Smooth muscle cell (in vitro differentiated cells): ENCODE data around the gene TIMM29. TPM values are rescaled to one million over a fixed set of nuclear protein-coding genes. Genes with fewer than 3 reads are reported as not detected.

Experiments used
- DNase-seq: peaks from one replicate; lab custom pipeline; 2025; ENCODE audit not compliant: unreplicated experiment; lab: John Stamatoyannopoulos, UW
- H2AFZ ChIP-seq: fragments of 200-600 bp; sonication (generic); 2 replicates; pipeline ENCODE4 v1.6.0; 2016; ENCODE audit warnings: antibody characterized with exemption, low read depth, mild to moderate bottlenecking
- H3F3A ChIP-seq: fragments of 200-600 bp; sonication (generic); 2 replicates; pipeline ENCODE4 v1.6.0; 2017; ENCODE audit warnings: antibody characterized with exemption, low read depth
- H3K27ac ChIP-seq: fragments of 200-600 bp; sonication (generic); 2 replicates; pipeline ENCODE4 v1.5.1; 2016; ENCODE audit warnings: low read depth, mild to moderate bottlenecking
- H3K27me3 ChIP-seq: fragments of 200-600 bp; sonication (generic); 2 replicates; pipeline ENCODE4 v1.6.1; 2016; ENCODE audit warnings: low read depth, mild to moderate bottlenecking
- H3K36me3 ChIP-seq: fragments of 200-600 bp; sonication (generic); 2 replicates; pipeline ENCODE4 v1.5.1; 2016; ENCODE audit warnings: low read depth
- H3K4me1 ChIP-seq: fragments of 200-600 bp; sonication (generic); 2 replicates; pipeline ENCODE4 v1.5.1; 2016; ENCODE audit warnings: low read depth
- H3K4me2 ChIP-seq: fragments of 200-600 bp; sonication (generic); 2 replicates; pipeline ENCODE4 v1.6.0; 2016; ENCODE audit warnings: mild to moderate bottlenecking
- H3K4me3 ChIP-seq: fragments of 200-600 bp; sonication (generic); 2 replicates; pipeline ENCODE4 v1.5.1; 2016; ENCODE audit warnings: mild to moderate bottlenecking
- H3K79me2 ChIP-seq: fragments of 200-600 bp; sonication (generic); 2 replicates; pipeline ENCODE4 v1.6.0; 2016; ENCODE audit warnings: low read depth, mild to moderate bottlenecking
- H3K9ac ChIP-seq: fragments of 200-600 bp; sonication (generic); 2 replicates; pipeline ENCODE4 v1.6.0; 2016; ENCODE audit warnings: low read depth
- H3K9me3 ChIP-seq: fragments of 200-600 bp; sonication (generic); replicated peaks from 2 replicates; pipeline ENCODE4 v1.5.1; 2016; ENCODE audit warnings: low read depth
- H4K20me1 ChIP-seq: fragments of 200-600 bp; sonication (generic); 2 replicates; pipeline ENCODE4 v1.6.0; 2016; ENCODE audit warnings: low read depth
- CTCF ChIP-seq: fragments of 200-600 bp; sonication (generic); IDR thresholded peaks from 2 replicates; pipeline ENCODE4 v1.5.1; 2017; ENCODE audit warnings: borderline replicate concordance, mild to moderate bottlenecking, antibody characterized with exemption; ENCODE audit not compliant: insufficient read depth, poor library complexity, severe bottlenecking
- WGBS: methylation state at CpG from one replicate; pipeline ENCODE4 v1.1.7; 2016; ENCODE audit warnings: low lambda C conversion rate; 5-methylcytosine and 5-hydroxymethylcytosine counted together
- polyA plus RNA-seq: library from polyadenylated mRNA; unstranded; fragments of >200 nt; fragmentation: Nextera tagmentation; extraction: Ambion mirVana; gene quantifications from 2 replicates; pipeline ENCODE4 v1.2.1, GENCODE V29; 2016
- total RNA-seq: library from RNA; depleted of rRNA; stranded (reverse); fragments of >200 nt; gene quantifications from 2 replicates; pipeline ENCODE4 v1.2.3, GENCODE V29; 2014

TIMM29 gene
- total and polyA plus RNA-seq, 2 experiments from 2014 or later: 14.9 to 16.8 TPM

DNA sequence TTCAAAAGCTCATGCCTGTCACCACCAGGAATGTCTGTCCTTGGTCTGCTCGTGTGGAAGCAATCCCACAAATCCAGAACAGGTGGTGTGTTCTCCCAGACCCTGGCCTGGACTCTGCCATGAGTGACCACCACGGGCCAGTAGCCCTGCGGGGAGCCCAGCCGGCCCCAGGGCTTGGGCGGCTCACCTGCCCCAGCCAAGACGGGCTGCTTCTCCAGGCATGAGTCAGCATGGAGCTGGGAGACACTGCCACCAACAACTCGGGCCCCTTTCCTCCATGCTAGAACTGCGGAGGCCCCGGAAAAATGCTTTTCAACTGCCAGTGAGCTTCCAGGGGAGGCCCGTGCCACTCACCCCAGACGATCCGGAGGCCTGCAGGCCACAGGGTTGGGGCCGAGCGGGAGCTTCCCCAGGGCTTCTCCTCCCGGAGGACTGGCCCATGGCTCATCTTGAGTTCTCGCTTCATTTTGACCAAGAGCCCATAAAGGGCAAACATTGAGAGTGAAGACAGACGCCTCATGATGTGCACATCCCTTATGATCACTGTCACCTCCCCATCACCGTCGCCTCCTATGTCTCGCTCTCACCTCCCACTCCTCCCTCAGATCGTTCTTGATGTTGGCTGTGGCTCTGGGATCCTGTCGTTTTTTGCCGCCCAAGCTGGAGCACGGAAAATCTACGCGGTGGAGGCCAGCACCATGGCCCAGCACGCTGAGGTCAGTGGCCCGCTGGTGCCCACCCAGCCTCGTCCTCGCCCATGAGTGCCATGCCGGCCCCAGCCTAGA lies 16.8 kb upstream of the TIMM29 start:
- no peaks in the 10 kb centered on the region for H3F3A ChIP-seq
- no peaks in the 10 kb centered on the region for H3K4me1 ChIP-seq
- no peak for TF ChIP-seq CTCF
- WGBS: 91% methylated on average over 31 of the region's 31 CpGs
- no peak overlapping the region for H2AFZ ChIP-seq
- H3K79me2 ChIP-seq: no peaks in the 10 kb centered on the region
- peaks cover 17% of the 10 kb centered on the region for H4K20me1 ChIP-seq
- H3K4me2 ChIP-seq: no peak overlapping the region
- no peaks in the 10 kb centered on the region for H3K27me3 ChIP-seq
- H3K27ac ChIP-seq: no peak overlapping the region
- no peak overlapping the region for H3K4me3 ChIP-seq
- no peak overlapping the region for H3K9ac ChIP-seq
- no peaks in the 10 kb centered on the region for H3K9me3 ChIP-seq
- DNase-seq: no peak
- peaks cover 5% of the 10 kb centered on the region for H3K36me3 ChIP-seq

DNA sequence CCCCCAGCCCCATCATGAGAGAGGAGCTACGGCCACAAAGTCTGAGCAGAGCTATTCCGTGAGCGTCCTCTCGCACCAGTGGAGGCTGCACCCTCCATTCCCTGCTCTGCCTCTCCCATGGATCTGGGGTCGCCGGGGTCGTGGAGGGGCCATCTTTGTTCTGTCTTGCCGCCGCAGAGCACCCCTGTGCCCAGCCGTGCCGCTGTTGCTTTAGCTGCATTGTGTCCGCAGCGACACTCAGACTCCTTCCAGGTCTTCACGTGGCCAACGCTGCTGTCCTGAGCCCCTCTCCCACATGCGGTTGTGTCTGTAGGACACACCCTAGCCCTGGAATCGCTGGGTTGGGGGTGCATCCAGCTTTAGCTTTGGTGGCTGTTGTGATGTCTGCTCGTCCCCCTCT lies 16.0 kb upstream of the TIMM29 start:
- Histone ChIP-seq H3K9me3 (no peaks in the 10 kb centered on the region), H3K36me3 (peaks cover 5% of the 10 kb centered on the region), H3F3A (no peaks in the 10 kb centered on the region), H3K4me3 (no peak overlapping the region), H3K27me3 (no peaks in the 10 kb centered on the region), H3K9ac (no peak overlapping the region), H3K79me2 (no peaks in the 10 kb centered on the region), H3K27ac (no peak overlapping the region), H3K4me2 (no peak overlapping the region), H3K4me1 (no peaks in the 10 kb centered on the region), H4K20me1 (peaks cover 8% of the 10 kb centered on the region), H2AFZ (no peak overlapping the region)
- WGBS: 97% methylated on average over 17 of the region's 18 CpGs
- no peak for DNase-seq
- no peak for TF ChIP-seq CTCF

GRCh38 chr19:10913716-10914340 lies 14.8 kb upstream of the TIMM29 start:
- H3K4me3 ChIP-seq: no peak overlapping the region
- no peaks in the 10 kb centered on the region for H3K27me3 ChIP-seq
- H3K36me3 ChIP-seq: peaks cover 5% of the 10 kb centered on the region
- no peak overlapping the region for H3K27ac ChIP-seq
- H2AFZ ChIP-seq: no peak overlapping the region
- no peaks in the 10 kb centered on the region for H4K20me1 ChIP-seq
- no peak overlapping the region for H3K4me2 ChIP-seq
- no peaks in the 10 kb centered on the region for H3K4me1 ChIP-seq
- no peaks in the 10 kb centered on the region for H3F3A ChIP-seq
- no peak for TF ChIP-seq CTCF
- WGBS: 96% methylated on average over 24 of the region's 24 CpGs
- DNase-seq: no peak
- no peaks in the 10 kb centered on the region for H3K79me2 ChIP-seq
- no peaks in the 10 kb centered on the region for H3K9me3 ChIP-seq
- no peak overlapping the region for H3K9ac ChIP-seq
